ENCODE measurements around the gene FADS3. TPM values are rescaled to one million over a fixed set of nuclear protein-coding genes. Genes with fewer than 3 reads are reported as not detected.

FADS3 gene
- total RNA-seq, 1 experiment from 2014 or later: 65.8 TPM

DNA sequence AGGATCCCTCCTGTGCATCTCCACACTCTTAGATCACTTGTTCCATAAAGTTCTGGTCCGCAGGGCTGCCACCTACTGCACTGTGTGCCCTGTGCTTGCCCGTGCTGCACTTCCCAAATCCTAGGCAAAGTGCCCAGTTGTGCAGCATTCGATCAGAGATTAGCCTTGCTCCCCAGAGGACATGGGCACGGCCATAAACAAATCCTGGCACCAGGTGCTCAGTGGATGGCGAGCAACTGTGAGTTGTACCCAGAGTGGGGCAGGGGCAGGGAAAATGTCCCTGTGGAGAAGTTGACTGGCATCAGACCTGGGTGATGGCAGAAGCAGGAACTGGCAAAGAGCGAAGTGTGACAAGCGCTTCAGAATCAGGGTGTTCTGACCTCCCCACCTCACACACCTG is 58.6 kb downstream of the FADS3 start:
- ATAC-seq (no peak), DNase-seq (ENCODE audit: low read depth, low spot score) (no peak)
- Histone ChIP-seq H3K27ac (ENCODE audit: low read depth, low read length) (no peak overlapping the region), H2AFZ (ENCODE audit: low read depth, low read length, poor library complexity, severe bottlenecking) (no peak overlapping the region), H3K27me3 (ENCODE audit: insufficient read depth, low read length) (no peaks in the 10 kb centered on the region), H3K4me3 (replicated peaks in 1 of 2; ENCODE audit: low read depth in 1 of 2, low read length in 2 of 2) (no peak overlapping the region), H3K79me2 (ENCODE audit: insufficient read depth, low read length) (no peaks in the 10 kb centered on the region), H3K36me3 (ENCODE audit: control insufficient read depth in 1 of 2, insufficient read depth in 2 of 2, low read length in 2 of 2) (no peaks in the 10 kb centered on the region), H3K4me1 (ENCODE audit: control insufficient read depth in 1 of 2, insufficient read depth in 2 of 2, low read length in 2 of 2) (peaks cover 0 to 5% of the 10 kb centered on the region in 2 experiments; a peak in 1 of 4 replicates), H4K20me1 (ENCODE audit: insufficient read depth) (no peaks in the 10 kb centered on the region), H3K4me2 (ENCODE audit: low read length) (no peak overlapping the region), H3K9me2 (ENCODE audit: insufficient read depth) (no peaks in the 10 kb centered on the region), H3K9me3 (ENCODE audit: control insufficient read depth in 1 of 2, insufficient read depth in 1 of 2, low read depth in 1 of 2, low read length in 2 of 2) (no peaks in the 10 kb centered on the region), H3K9ac (ENCODE audit: low read length) (no peak overlapping the region)
- intact Hi-C loops (cut with micrococcal nuclease): no loop called here
- BruUV-seq (replicated peaks): no TSS peak
- ChIA-PET RAD21 (ENCODE audit: low non-redundant PET in 1 of 2, low total read pairs in 2 of 2, uncharacterized antibody in 2 of 2, unreplicated experiment in 2 of 2) (no interaction called here), CTCF (no interaction called here), POLR2A (no interaction called here)
- TF ChIP-seq RAD21 (IDR thresholded peaks at IDR 0.05; ENCODE audit: low read depth): no peak
- TF ChIP-seq, protein P1, sequence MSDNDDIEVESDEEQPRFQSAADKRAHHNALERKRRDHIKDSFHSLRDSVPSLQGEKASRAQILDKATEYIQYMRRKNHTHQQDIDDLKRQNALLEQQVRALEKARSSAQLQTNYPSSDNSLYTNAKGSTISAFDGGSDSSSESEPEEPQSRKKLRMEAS (IDR thresholded peaks at IDR 0.05): no peak
- no peak for TF ChIP-seq EGR1 (IDR thresholded peaks at IDR 0.05; ENCODE audit: low read depth)
- no peak for TF ChIP-seq ZNF274 (IDR thresholded peaks at IDR 0.05; ENCODE audit: low read depth, low read length)
- no peak for TF ChIP-seq SP1 (IDR thresholded peaks at IDR 0.05; ENCODE audit: low read depth)
- no peak for TF ChIP-seq ELF1 (IDR thresholded peaks at IDR 0.05; ENCODE audit: borderline replicate concordance, low read depth)
- TF ChIP-seq POLR2A (IDR thresholded peaks at IDR 0.05; ENCODE audit: borderline replicate concordance, extremely low read depth, insufficient read depth, insufficient read length): no peak
- TF ChIP-seq ZFX (IDR thresholded peaks at IDR 0.05): no peak
- TF ChIP-seq, protein P2, sequence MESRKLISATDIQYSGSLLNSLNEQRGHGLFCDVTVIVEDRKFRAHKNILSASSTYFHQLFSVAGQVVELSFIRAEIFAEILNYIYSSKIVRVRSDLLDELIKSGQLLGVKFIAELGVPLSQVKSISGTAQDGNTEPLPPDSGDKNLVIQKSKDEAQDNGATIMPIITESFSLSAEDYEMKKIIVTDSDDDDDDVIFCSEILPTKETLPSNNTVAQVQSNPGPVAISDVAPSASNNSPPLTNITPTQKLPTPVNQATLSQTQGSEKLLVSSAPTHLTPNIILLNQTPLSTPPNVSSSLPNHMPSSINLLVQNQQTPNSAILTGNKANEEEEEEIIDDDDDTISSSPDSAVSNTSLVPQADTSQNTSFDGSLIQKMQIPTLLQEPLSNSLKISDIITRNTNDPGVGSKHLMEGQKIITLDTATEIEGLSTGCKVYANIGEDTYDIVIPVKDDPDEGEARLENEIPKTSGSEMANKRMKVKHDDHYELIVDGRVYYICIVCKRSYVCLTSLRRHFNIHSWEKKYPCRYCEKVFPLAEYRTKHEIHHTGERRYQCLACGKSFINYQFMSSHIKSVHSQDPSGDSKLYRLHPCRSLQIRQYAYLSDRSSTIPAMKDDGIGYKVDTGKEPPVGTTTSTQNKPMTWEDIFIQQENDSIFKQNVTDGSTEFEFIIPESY (IDR thresholded peaks at IDR 0.05; ENCODE audit: extremely low read depth, insufficient replicate concordance, low read length): no peak
- TF ChIP-seq EZH2 (IDR thresholded peaks at IDR 0.05): no peak
- TF ChIP-seq JUND (IDR thresholded peaks at IDR 0.05): no peak
- no peak for TF ChIP-seq SIN3A (IDR thresholded peaks at IDR 0.05; ENCODE audit: low read depth)
- no peak for TF ChIP-seq TCF7L2 (IDR thresholded peaks at IDR 0.05; ENCODE audit: borderline replicate concordance, extremely low read depth, insufficient read depth, insufficient read length)

Data from HCT116 (cell line).